Femur (tissue), 1 donor: Measurements from ENCODE around the gene UBE2L5.
"Not testable (repeated sequence)": the region's sequence is repeated elsewhere in the genome, so short reads cannot be mapped to it uniquely, and the experiment has no call there.

Experiments
- DNase-seq: peaks from one replicate; pipeline ENCODE4 v3.0.0-alpha.2; 2017

Gene UBE2L5

GRCh38 chr13:30440910-30441703 is 18.8 kb downstream of the UBE2L5 start:
- DNase-seq: no peak

DNA sequence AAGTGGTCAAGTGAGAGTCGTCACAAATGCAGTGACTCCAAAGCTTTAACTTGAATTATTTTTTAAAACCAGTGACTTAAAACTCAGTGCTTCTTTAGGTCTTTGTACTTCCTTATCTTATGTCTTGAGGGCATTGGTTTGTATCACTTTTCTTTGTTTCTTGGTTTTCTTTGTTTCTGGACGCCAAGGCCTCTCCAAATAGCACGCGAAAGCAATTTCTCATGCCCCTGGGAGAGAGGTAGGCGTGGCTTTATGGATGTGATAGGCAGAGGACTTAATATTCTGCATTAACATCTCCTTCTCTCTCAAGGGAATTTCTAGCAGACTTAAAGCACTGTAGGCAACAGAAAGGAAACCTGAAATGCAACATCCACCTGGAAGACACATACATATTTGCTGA is 20.6 kb downstream of the UBE2L5 start:
- DNase-seq: no peak

GRCh38 chr13:30443491-30443890 is 21.2 kb downstream of the UBE2L5 start:
- not testable (repeated sequence) for DNase-seq

GRCh38 chr13:30443957-30444404 is 21.7 kb downstream of the UBE2L5 start:
- DNase-seq: no peak

GRCh38 chr13:30446126-30446500 is 23.8 kb downstream of the UBE2L5 start:
- no peak for DNase-seq

- no peak for DNase-seq
These were observed 26.1 kb downstream of the UBE2L5 start for GRCh38 chr13:30448441-30448840.

DNA sequence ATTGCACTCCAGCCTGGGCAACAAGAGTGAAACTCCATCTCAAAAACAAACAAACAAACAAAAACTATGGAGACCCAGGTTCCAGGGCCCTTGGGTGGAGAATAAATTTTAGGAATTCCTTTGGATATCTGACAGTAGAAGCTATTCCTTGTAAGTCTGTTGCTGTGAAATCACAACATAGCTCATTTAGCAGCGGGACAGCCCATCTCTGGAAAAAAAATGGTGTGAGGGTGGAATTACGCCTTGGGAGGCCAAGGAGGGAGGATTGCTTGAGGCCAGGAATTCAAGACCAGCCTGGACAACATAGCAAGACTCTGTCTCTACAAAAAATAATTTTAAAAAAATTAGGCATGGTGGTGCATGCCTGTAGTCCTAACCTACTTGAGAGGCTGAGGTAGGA is 27.8 kb downstream of the UBE2L5 start:
- DNase-seq: no peak

GRCh38 chr13:30451476-30451875 is 29.2 kb downstream of the UBE2L5 start:
- not testable (repeated sequence) for DNase-seq

- no peak for DNase-seq
These were observed 31.4 kb downstream of the UBE2L5 start for GRCh38 chr13:30453727-30454126.

- DNase-seq: no peak
These were observed 32.7 kb downstream of the UBE2L5 start for GRCh38 chr13:30454991-30455390.

DNA sequence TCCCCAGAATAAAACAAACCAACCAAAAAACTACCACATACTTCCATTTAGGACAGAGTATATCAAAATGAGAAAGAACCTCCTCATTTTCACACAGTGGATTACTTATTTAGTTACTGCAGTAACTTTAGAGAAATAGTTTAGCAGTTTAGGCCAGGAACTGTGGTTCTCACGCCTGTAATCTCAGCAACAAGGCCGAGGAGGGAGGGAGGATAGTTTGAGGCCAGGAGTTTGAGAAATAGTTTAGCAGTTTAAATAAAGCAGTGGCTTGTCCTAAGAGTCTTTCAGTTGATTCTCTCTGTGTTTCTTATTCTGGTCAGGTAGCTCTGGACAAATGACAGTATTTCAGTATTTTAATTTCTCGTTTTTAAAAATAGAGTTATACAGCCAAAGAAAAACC is 34.0 kb downstream of the UBE2L5 start:
- no peak for DNase-seq

DNA sequence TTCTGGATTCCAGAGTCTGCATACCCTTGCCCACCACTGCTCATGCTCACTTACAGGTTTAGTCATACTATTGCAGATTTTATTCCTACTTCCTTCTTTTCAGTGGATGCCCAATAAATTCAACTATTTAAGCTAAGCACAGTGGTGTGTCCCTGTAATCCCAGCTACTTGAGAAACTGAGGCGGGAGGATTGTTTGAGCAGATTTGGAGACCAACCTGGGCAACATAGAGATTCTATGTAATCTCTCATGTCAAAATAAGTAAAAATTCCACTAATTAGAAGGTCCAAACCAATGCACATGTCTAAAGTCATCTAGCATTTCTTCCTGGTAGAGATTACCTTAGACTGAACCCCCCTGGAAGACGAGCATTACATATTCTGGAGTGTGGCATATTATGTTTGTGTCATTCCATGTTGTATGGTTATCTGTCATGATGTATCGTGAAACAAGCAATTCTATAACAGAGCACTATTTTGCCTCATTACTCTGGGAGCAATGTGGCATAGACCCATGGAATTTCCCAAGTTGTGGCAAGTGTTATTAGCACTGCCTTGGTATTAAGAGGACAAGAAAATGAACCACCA is 35.1 kb downstream of the UBE2L5 start:
- DNase-seq: no peak

GRCh38 chr13:30461279-30462066 is 39.2 kb downstream of the UBE2L5 start:
- DNase-seq: not testable (repeated sequence)

GRCh38 chr13:30463787-30464495 is 41.6 kb downstream of the UBE2L5 start:
- DNase-seq: peak; percentile 76

DNA sequence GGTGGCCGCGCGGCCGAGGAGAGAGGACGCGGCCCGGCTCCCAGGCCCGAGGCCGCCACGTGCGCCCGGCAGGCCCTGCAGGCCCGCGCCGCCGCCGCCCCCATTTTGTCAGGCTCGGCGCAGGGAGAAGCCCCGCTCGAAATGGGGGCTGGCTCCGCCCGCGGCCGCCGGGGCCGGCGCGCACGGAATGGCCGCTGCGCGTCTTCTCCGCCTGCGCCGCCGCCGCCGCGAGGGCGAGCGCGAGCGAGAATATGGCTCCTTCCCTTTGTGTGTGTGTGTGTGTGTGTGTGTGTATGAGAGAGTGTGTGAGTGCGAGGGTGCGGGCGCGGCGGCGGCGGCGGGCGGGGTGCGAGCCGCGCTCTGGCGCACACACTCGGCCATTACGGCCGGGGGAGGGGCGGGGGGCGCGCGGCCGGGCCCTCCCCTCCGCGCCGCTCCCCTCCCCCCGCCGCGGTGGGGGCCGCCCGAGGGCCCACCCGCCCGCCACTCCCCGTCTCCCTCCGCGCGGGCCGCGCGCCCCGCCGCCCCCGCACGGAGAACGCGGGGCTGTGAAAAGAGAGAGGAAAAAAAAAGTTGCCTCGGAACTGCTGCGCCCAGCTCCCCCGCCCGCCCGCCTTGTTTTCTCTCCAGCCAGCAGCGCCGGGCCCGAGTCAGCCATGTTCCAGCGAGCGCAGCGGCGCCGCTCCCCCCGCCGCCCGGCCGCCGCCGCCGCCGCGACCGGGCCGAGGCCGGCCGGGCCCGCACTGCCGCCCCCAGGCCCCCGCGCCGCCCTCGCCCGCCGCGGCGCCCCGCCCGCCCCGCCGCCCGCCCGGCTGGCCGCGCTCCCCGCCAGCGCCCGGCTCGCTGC is 42.4 kb downstream of the UBE2L5 start:
- DNase-seq: peak; percentile 93

GRCh38 chr13:30465343-30465592 is 43.0 kb downstream of the UBE2L5 start:
- no peak for DNase-seq

- DNase-seq: peak; percentile 99
These were observed 43.5 kb downstream of the UBE2L5 start, which contains the start of gene HMGB1 for GRCh38 chr13:30465593-30466357. Gene HMGB1 (minus strand): TSS chr13:30465936. CDS start chr13:30463680, 2,256 bp downstream.

GRCh38 chr13:30466358-30466714 is 44.0 kb downstream of the UBE2L5 start:
- no peak for DNase-seq

DNA sequence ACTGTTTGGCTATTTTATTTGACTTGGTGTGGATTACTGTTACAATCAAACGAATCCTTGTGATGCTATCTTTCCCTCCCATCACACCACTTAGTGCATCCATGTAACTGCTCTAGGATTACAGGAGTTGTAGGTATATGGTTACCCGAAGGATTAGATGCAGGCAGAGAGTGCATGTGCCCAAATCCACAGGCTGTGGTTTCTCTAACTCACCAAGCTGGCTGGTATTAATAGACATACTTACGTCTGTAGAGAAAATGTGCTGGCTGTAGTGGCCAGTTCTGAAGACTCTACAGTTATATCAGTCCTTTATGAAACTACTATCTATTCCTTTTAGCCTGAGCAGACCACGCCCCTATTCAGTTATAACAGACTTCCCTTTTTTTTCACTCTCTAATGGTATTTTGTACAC is 44.6 kb downstream of the UBE2L5 start:
- DNase-seq: no peak

GRCh38 chr13:30473675-30474074 is 51.4 kb downstream of the UBE2L5 start:
- DNase-seq: no peak

DNA sequence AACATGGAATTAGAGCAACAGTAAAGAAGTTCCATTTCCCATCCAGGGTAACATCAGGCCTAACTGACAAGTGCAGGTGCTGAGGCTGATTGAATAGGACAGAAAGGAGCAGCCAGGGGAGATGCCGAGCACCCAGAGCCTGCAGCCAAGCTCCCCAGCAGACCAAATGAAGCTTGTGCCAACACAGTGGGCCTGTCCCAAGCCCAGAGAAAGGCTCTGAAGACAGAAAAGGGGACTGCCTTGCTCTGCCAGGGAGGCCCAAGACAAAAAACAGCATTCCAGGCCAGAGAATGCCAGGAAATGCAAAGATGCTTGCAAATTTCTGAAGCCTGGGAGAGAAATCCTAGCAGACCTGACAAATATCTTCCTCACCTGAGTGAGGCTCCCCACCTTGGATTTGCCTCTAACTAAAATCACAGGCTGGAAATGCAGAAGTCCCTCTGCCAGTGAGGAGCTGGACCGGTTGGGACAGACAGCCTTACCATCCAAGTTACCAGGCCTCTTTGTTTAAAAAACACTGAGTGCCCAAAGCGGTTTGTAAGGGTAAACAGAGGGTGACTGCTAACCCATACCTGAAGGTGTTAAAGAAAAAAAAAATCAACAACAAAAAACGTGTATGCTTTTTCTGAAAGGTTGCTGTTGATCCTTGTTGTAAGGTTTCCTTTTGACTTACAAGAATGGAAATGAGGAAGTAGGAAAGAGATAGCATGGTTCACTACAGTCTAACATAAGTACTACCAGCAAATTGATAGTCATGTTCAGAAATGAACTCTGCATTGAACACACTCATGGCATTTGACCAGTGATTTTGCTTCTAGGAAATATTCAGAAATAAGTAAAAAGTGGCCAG is 55.3 kb downstream of the UBE2L5 start:
- DNase-seq: no peak
